GM18870 (cell line): ENCODE results near the gene PTPRA.
"Not testable (repeated sequence)": the region's sequence is repeated elsewhere in the genome, so short reads cannot be mapped to it uniquely, and the experiment has no call there.

Experiments used
- ATAC-seq: cut with Tn5 transposase; IDR thresholded peaks from one replicate; pipeline ENCODE4 v1.9.1; 2021; ENCODE audit warnings: moderate library complexity; ENCODE audit not compliant: unreplicated experiment

Gene PTPRA

GRCh38 chr20:2888224-2888955 is 15.1 kb downstream of the PTPRA start:
- no peak for ATAC-seq

GRCh38 chr20:2889209-2889608 is 15.9 kb downstream of the PTPRA start:
- ATAC-seq = no peak

- no peak for ATAC-seq
Measured at GRCh38 chr20:2889797-2890196, 16.5 kb downstream of the PTPRA start.

GRCh38 chr20:2890742-2891141 is 17.5 kb downstream of the PTPRA start:
- no peak for ATAC-seq

GRCh38 chr20:2891343-2891742 is 18.1 kb downstream of the PTPRA start:
- ATAC-seq = no peak

- ATAC-seq = no peak
Measured at GRCh38 chr20:2892376-2892775, 19.1 kb downstream of the PTPRA start.

- ATAC-seq = no peak
Measured at GRCh38 chr20:2894221-2894620, 20.9 kb downstream of the PTPRA start.

GRCh38 chr20:2895154-2895553 is 21.9 kb downstream of the PTPRA start:
- ATAC-seq = not testable (repeated sequence)

- ATAC-seq = no peak
Measured at GRCh38 chr20:2899243-2899642, 26.0 kb downstream of the PTPRA start.

- no peak for ATAC-seq
Measured at GRCh38 chr20:2900845-2901592, 27.7 kb downstream of the PTPRA start.

- no peak for ATAC-seq
Measured at GRCh38 chr20:2902291-2902690, 29.0 kb downstream of the PTPRA start.

- no peak for ATAC-seq
Measured at GRCh38 chr20:2902818-2903217, 29.5 kb downstream of the PTPRA start.

GRCh38 chr20:2903686-2904085 is 30.4 kb downstream of the PTPRA start:
- no peak for ATAC-seq

- no peak for ATAC-seq
Measured at GRCh38 chr20:2907519-2907918, 34.2 kb downstream of the PTPRA start.

- ATAC-seq = no peak
Measured at GRCh38 chr20:2909953-2910352, 36.7 kb downstream of the PTPRA start.

- ATAC-seq = no peak
Measured at GRCh38 chr20:2911200-2911599, 37.9 kb downstream of the PTPRA start.

GRCh38 chr20:2914160-2914559 is 40.9 kb downstream of the PTPRA start:
- no peak for ATAC-seq

GRCh38 chr20:2917266-2917665 is 44.0 kb downstream of the PTPRA start:
- no peak for ATAC-seq

GRCh38 chr20:2918096-2919049 is 45.1 kb downstream of the PTPRA start:
- ATAC-seq = no peak

GRCh38 chr20:2919518-2920245 is 46.4 kb downstream of the PTPRA start:
- no peak for ATAC-seq

- ATAC-seq = no peak
Measured at GRCh38 chr20:2920473-2920872, 47.2 kb downstream of the PTPRA start.
